ENCODE measurements around the gene SELENOI.
"Not testable (repeated sequence)": the region's sequence is repeated elsewhere in the genome, so short reads cannot be mapped to it uniquely, and the experiment has no call there.

SELENOI gene

GRCh38 chr2:26327291-26328272 is 18.4 kb upstream of the SELENOI start:
- DNase-seq (ENCODE audit: low read depth) = no peak

GRCh38 chr2:26329083-26329482 is 16.9 kb upstream of the SELENOI start:
- DNase-seq (ENCODE audit: low read depth) = not testable (repeated sequence)

GRCh38 chr2:26330114-26330549 is 15.8 kb upstream of the SELENOI start:
- peak; percentile 93 for DNase-seq (ENCODE audit: low read depth)

- DNase-seq (ENCODE audit: low read depth) = no peak
These were observed 15.3 kb upstream of the SELENOI start for GRCh38 chr2:26330604-26331003.

- not testable (repeated sequence) for DNase-seq (ENCODE audit: low read depth)
These were observed 14.6 kb upstream of the SELENOI start for GRCh38 chr2:26331321-26331720.

GRCh38 chr2:26333293-26333692 is 12.7 kb upstream of the SELENOI start:
- no peak for DNase-seq (ENCODE audit: low read depth)

- DNase-seq (ENCODE audit: low read depth) = no peak
These were observed 10.7 kb upstream of the SELENOI start for GRCh38 chr2:26335231-26335630.

GRCh38 chr2:26336719-26337118 is 9.2 kb upstream of the SELENOI start:
- no peak for DNase-seq (ENCODE audit: low read depth)

- no peak for DNase-seq (ENCODE audit: low read depth)
These were observed 8.6 kb upstream of the SELENOI start for GRCh38 chr2:26337298-26337697.

- DNase-seq (ENCODE audit: low read depth) = no peak
These were observed 5.1 kb upstream of the SELENOI start for GRCh38 chr2:26340831-26341230.

GRCh38 chr2:26344581-26345282 is 1.2 kb upstream of the SELENOI start:
- DNase-seq (ENCODE audit: low read depth) = no peak

GRCh38 chr2:26345283-26345544 is 729 bp upstream of the SELENOI start:
- no peak for DNase-seq (ENCODE audit: low read depth)

- no peak for DNase-seq (ENCODE audit: low read depth)
These were observed 611 bp downstream of the SELENOI start, which contains the start of gene ADGRF3 for GRCh38 chr2:26346454-26347053. Gene ADGRF3, minus strand, starts transcription at chr2:26346789. Its CDS starts 555 bp downstream, at chr2:26346234.

- no peak for DNase-seq (ENCODE audit: low read depth)
These were observed 1.4 kb downstream of the SELENOI start for GRCh38 chr2:26347286-26347865.

- no peak for DNase-seq (ENCODE audit: low read depth)
These were observed 3.7 kb downstream of the SELENOI start for GRCh38 chr2:26349690-26350089.

GRCh38 chr2:26351375-26352090 is 5.6 kb downstream of the SELENOI start:
- DNase-seq (ENCODE audit: low read depth) = no peak

- no peak for DNase-seq (ENCODE audit: low read depth)
These were observed 6.9 kb downstream of the SELENOI start for GRCh38 chr2:26352892-26353291.

GRCh38 chr2:26354469-26354868 is 8.5 kb downstream of the SELENOI start:
- not testable (repeated sequence) for DNase-seq (ENCODE audit: low read depth)

GRCh38 chr2:26355038-26355995 is 9.4 kb downstream of the SELENOI start:
- DNase-seq (ENCODE audit: low read depth) = no peak

GRCh38 chr2:26356111-26356510 is 10.2 kb downstream of the SELENOI start:
- DNase-seq (ENCODE audit: low read depth) = no peak

GRCh38 chr2:26356771-26357170 is 10.8 kb downstream of the SELENOI start:
- no peak for DNase-seq (ENCODE audit: low read depth)
